GM18909 (cell line): ENCODE results near the gene DIP2C.
"Not testable (repeated sequence)": the region's sequence is repeated elsewhere in the genome, so short reads cannot be mapped to it uniquely, and the experiment has no call there.

Experiments
- ATAC-seq: cut with Tn5 transposase; IDR thresholded peaks from one replicate; pipeline ENCODE4 v1.9.1; 2021; ENCODE audit warnings: mild to moderate bottlenecking; ENCODE audit not compliant: unreplicated experiment, poor library complexity

The DIP2C gene

DNA sequence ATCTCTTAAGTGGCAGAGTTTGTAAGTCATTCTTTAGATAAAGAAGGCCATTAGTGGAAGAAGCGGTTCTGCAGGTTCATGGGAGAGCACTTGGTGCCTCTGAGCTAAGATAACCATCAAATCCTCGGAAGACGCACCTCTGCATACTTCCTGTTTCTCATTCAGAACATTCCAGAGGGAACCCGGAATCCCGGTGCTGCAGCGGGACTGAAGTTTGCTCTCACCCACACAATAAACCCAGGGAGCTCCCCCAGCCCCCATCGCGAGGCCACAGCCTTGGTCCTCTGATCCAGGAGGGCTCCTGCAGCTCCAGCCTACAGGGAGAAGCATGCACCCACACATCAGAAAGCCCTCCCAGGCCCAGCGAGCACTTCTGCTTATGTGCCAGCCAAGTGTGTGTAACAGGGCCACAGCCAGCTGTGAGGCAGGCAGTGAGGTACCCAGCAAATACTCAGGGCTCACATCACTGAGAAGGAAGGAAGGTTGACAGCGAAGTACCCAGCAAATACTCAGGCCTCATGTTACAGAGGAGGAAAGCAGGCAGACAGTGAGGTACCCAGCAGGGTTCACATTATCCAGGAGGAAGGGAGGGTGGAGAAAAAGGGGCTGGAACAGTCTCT, 142.4 kb downstream of the DIP2C start:
- no peak for ATAC-seq

DNA sequence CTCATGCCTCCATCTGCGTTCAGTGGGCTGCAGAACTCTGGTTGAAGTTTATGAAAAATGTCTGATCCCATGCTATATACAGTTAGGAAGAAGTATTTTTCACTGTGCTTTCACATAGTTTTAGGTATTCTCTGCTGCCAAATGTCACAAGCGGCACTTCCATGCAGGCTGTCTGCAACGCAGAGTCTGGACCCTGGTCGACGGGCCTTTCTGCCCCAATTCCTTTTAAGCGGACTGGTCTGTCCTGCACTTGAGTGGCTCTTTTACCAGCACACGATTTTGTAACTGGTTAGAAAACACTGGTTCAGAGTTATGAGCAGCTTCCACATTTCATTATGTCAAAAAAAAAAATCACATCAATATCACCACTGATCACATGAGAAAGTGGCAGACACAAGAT, 143.0 kb downstream of the DIP2C start:
- ATAC-seq = no peak

GRCh38 chr10:543862-544822, 145.3 kb downstream of the DIP2C start:
- no peak for ATAC-seq

- no peak for ATAC-seq
Observed at GRCh38 chr10:543131-543530, 146.3 kb downstream of the DIP2C start.

DNA sequence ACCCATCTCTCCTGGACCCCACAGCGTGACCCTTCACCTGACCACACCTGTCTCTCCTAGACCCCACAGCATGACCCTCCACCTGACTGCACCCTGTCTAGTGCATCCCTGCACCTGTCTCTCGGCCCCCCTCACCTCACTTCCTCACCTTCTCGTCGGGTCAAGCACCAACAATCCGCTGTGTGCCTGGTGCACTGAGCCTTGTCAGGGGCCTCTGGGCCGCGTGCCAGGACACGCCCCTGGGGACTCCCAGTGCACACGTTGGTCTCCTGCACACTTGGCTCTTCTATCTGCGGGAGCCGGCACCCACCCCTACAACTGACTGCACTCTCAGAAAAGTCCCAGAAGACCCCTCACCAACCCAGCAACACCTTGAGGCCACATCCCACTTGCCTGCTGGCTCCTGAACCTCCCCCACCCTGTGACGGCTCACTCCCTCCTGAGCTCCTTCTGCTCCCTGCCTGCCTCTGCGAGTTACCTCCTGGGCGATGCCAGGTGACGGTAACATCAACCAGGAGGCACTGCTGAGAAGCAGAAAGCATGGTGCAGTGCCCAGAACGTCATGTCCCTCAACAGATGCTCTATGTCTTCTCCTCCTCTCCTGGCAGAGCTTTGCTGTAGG, 147.6 kb downstream of the DIP2C start:
- peak; percentile 67 for ATAC-seq

DNA sequence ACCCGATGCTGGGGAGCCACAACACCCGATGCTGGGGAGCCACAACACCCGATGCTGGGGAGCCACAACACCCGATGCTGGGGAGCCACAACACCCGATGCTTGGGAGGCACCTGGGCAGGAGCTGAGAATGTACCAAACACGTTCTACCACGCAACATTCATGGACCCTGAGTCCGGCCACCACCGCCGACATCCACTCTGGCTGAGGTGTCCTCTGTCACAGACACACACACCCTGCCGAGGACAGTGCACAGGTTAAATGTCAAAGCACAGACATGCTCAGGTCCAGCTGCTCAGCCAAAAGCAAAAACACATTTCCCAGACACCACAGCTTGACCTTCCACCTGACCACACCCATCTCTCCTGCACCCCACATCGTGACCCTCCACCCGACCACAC, 148.4 kb downstream of the DIP2C start:
- ATAC-seq = no peak

- no peak for ATAC-seq
Observed at GRCh38 chr10:538895-539294, 150.6 kb downstream of the DIP2C start.

DNA sequence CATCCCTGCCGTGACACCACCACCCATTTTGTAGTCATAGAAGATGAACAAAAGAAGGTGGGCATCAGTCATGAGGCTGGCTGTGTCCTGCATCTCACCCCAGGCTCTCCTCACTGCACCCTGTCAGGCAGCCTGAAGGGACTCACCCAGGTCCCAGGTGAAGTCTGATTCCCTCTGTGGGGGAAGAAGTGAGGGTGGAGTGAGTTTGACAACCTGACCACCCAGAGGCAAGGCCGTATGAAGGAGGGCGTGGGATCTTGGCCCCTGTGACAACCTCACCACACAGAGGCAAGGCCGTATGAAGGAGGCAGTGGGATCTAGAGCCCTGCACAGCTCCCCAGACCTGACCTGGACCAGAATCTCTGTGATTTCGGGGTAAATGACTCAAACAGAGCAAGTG, 152.5 kb downstream of the DIP2C start:
- ATAC-seq = no peak

GRCh38 chr10:536371-536925, 153.0 kb downstream of the DIP2C start:
- ATAC-seq = no peak

DNA sequence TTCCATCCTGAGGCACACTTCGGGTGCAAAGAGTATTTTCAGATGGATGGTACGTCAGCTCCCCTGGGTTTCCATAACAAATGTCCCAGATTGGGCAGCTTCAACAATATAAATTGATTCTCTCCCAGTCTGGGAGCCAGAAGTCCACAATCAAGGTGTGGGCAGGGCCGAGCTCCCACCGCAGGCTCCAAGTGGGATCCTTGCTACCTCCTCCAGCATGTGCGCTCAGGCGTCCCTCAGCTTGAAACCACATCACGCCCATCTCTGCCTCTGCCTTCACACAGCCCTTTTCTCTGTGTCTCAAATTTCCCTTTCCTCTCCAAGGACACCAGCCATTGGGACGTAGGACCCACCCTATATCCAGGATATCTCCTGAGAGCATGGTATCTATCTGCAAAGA, 153.5 kb downstream of the DIP2C start:
- no peak for ATAC-seq

- ATAC-seq = no peak
Observed at GRCh38 chr10:535051-535450, 154.4 kb downstream of the DIP2C start.

DNA sequence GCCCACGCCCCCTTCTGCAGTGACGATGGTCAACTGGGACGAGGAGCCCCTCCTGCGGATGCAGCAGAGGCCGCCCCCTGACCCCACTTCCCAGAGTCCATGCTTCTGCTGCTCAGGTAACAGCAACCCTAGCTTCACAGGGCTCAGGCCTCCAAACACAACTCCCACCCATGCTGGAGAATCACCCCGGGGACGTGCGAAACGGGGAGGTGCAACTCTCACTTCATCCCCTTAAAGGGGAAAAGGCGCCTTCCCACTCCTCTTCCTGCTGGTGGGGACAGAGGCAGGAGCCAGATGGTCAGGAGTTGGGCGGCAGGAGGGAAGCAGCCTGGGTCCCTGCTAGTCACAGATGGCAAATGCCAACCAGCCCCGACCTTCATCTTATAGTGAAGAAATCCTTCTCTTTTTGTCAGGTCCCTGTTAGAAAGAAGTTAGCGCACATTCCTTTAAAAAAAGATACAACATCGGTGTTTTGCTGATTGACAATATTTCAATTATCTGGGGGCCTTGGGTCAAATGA, 155.4 kb downstream of the DIP2C start:
- no peak for ATAC-seq

DNA sequence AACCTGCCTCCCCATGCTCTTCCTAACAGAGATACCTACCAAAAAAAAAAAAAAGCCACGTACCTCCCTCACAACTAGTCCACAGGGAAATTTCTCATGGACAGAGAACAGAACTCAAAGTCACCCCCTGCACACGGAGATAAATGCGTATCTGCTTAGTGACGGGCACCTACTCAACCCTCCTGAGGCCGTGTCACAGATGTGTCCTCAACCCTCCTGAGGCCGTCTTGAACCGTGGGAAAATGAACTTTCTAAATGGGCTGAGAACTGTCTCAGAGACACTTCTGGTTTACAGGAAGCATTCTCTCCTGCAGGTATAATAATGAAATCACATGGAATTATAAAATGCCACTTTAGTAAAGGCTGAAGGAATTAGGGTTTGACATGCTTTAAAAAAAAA, 155.9 kb downstream of the DIP2C start:
- no peak for ATAC-seq

DNA sequence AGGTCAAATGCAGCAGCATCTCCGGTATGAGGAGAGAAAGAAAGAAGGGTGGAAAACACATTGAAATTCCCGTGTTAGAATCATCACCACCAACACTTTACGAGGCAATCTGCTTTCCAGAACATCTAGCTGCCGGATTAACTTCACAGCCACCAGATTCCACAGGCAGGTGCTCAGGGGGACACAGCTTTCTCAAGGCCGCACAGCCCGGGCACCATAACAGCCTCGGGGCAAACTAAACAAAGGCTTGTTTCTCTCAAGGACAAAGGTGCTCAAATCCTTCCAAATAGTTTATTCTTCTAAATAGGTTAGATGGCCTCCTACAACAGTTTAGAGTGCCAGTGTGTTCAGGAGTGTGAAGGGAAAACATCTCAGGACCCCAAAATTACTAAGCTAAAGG, 156.3 kb downstream of the DIP2C start:
- ATAC-seq = no peak

- not testable (repeated sequence) for ATAC-seq
Observed at GRCh38 chr10:532331-532730, 157.1 kb downstream of the DIP2C start.

- ATAC-seq = no peak
Observed at GRCh38 chr10:531541-531940, 157.9 kb downstream of the DIP2C start.

DNA sequence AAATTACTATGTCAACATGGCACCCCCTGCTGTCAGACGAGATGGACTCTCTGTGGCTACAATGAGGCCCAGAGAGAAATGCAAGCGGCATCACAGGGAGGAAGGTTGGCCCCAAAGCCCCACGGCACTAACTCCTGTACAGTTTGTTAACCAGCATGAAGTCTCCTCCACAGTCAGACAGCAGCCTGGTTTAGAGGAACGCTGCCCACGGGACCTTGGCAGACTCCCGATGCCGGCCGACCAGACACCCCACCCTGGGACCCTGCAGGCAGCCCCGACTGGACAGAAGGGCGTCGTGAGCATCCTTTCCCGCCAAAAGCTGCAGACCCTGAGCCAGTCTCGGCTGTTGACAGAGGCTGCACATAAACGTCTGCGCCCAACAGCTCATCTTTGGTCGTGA, 158.8 kb downstream of the DIP2C start:
- ATAC-seq = no peak

DNA sequence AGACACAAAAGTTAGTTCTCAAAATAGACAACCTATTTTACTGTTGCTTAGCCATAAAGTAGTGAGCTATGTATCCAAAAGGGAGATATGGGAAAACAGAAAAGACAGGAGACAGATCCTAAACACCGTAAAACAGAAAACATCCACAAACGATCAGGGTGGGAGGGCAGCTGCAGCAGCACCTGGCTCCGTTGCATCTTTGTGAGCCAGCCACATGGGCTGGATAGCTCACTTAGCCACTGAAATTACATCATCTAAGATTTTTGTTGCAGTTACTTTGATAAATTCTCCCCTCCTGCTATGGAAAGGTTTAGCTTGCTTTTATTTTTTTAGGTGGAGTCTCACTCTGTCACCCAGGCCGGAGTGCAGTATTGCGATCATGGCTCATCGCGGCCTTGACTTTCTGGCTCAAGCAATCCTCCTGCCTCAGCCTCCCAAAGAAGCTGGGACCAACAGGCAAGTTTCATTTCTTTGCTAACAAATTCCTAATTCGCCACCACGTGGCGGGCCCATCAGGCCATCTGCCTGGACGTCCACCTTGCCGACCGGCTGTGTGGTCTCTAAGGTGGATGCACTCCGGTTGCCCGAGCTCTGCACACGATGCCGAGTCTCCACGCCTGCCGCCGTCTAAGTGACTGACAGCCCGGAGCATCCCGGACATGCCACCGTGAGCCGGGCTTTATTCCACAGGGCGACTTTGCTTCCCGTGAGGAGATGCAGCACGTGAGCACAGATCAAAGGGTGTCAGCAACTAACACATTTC, 159.8 kb downstream of the DIP2C start:
- ATAC-seq = no peak

GRCh38 chr10:528173-529165, 161.0 kb downstream of the DIP2C start:
- no peak for ATAC-seq
